IMR-90 (cell line): Measurements from ENCODE around the gene LCTL. TPM values are rescaled to one million over a fixed set of nuclear protein-coding genes. Genes with fewer than 3 reads are reported as not detected.

Source experiments
- ATAC-seq: fragments of 200-7000 bp; cut with Tn5 transposase; 2 replicates; pipeline ENCODE4 v1.9.1; 2020; ENCODE audit warnings: low read depth, mild to moderate bottlenecking, moderate library complexity
- BruUV-seq: library from RNA; stranded (reverse); fragments of 400-500 nt; replicated peaks from 2 replicates; lab custom pipeline; 2021; lab: Mats Ljungman, UMichigan
- CTCF ChIA-PET: fragments of 300-600 bp; formaldehyde crosslinking; extraction: SDS; loops from one replicate; lab custom pipeline; 2021; ENCODE audit warnings: antibody characterized with exemption; lab: Yijun Ruan, JAX
- POLR2A ChIA-PET: fragments of 300-600 bp; sonication (Branson Sonifier 250); formaldehyde crosslinking; loops from one replicate; lab custom pipeline; 2022; ENCODE audit warnings: antibody characterized with exemption; ENCODE audit not compliant: unreplicated experiment; lab: Charles Lee
- DNase-seq: peaks from one replicate; pipeline ENCODE4 v3.0.0; 2013
- H2AFZ ChIP-seq: replicated peaks from 2 replicates; pipeline ENCODE3; 2013; ENCODE audit warnings: low read length, mild to moderate bottlenecking; ENCODE audit not compliant: poor library complexity
- H2AK5ac ChIP-seq: 2 replicates; pipeline ENCODE4 v1.6.1; 2013; ENCODE audit warnings: low read depth, low read length, inconsistent platforms
- H2AK9ac ChIP-seq: replicated peaks from 2 replicates; pipeline ENCODE3; 2013; ENCODE audit warnings: mild to moderate bottlenecking, low read depth, low read length, moderate library complexity; ENCODE audit not compliant: poor library complexity
- H2BK120ac ChIP-seq: 2 replicates; pipeline ENCODE4 v1.6.1; 2013; ENCODE audit warnings: low read depth, low read length, inconsistent platforms
- H2BK15ac ChIP-seq: 3 replicates; pipeline ENCODE4 v1.6.1; 2013; ENCODE audit warnings: low read depth, low read length, inconsistent platforms
- H2BK20ac ChIP-seq: 2 replicates; pipeline ENCODE4 v1.6.1; 2013; ENCODE audit warnings: low read depth, mild to moderate bottlenecking, inconsistent platforms, low read length, moderate library complexity
- H2BK5ac ChIP-seq: 2 replicates; pipeline ENCODE4 v1.6.1; 2013; ENCODE audit warnings: mild to moderate bottlenecking, low read depth, low read length, inconsistent platforms; ENCODE audit not compliant: poor library complexity, severe bottlenecking
- H3K14ac ChIP-seq: replicated peaks from 2 replicates; pipeline ENCODE4 v1.6.1; 2013; ENCODE audit warnings: low read depth, low read length, inconsistent platforms
- H3K18ac ChIP-seq: 2 replicates; pipeline ENCODE4 v1.6.1; 2013; ENCODE audit warnings: low read depth, low read length, control low read depth
- H3K23ac ChIP-seq: 2 replicates; pipeline ENCODE4 v1.6.1; 2013; ENCODE audit warnings: low read depth, low read length, inconsistent platforms
- H3K27ac ChIP-seq: 2 replicates; pipeline ENCODE4 v1.5.1; 2013; ENCODE audit warnings: mild to moderate bottlenecking, control low read depth, low read length; ENCODE audit not compliant: insufficient read depth
- H3K27me3 ChIP-seq: 2 replicates; pipeline ENCODE4 v1.6.1; 2013; ENCODE audit warnings: low read length; ENCODE audit not compliant: control insufficient read depth, insufficient read depth
- H3K36me3 ChIP-seq: 2 replicates; pipeline ENCODE4 v1.6.1; 2013; ENCODE audit warnings: low read length, mixed read lengths; ENCODE audit not compliant: control insufficient read depth, insufficient read depth
- H3K4ac ChIP-seq: 2 replicates; pipeline ENCODE4 v1.6.1; 2013; ENCODE audit warnings: low read depth, low read length, inconsistent platforms
- H3K4me1 ChIP-seq: 2 replicates; pipeline ENCODE4 v1.6.1; 2013; ENCODE audit warnings: low read length, mixed read lengths; ENCODE audit not compliant: control insufficient read depth, insufficient read depth
- H3K4me2 ChIP-seq: 2 replicates; pipeline ENCODE4 v1.6.1; 2013; ENCODE audit warnings: low read depth, mild to moderate bottlenecking, control low read depth, low read length, moderate library complexity
- H3K4me3 ChIP-seq: 2 replicates; pipeline ENCODE4 v1.5.1; 2013; ENCODE audit warnings: low read depth, mild to moderate bottlenecking, control low read depth, low read length, moderate library complexity; ENCODE audit not compliant: insufficient read depth
- H3K56ac ChIP-seq: 2 replicates; pipeline ENCODE4 v1.6.1; 2013; ENCODE audit warnings: low read length, inconsistent platforms; ENCODE audit not compliant: insufficient read depth; ENCODE audit errors: extremely low read depth
- H3K79me1 ChIP-seq, 2 experiments: 2 replicates each; pipeline ENCODE4 v1.6.1; 2013; ENCODE audit warnings: low read length in 2 of 2, inconsistent platforms in 1 of 2, low read depth in 1 of 2
- H3K9ac ChIP-seq: 2 replicates; pipeline ENCODE4 v1.6.1; 2013; ENCODE audit warnings: low read depth, low read length, control low read depth
- H3K9me1 ChIP-seq: 2 replicates; pipeline ENCODE4 v1.6.1; 2013; ENCODE audit warnings: low read length, inconsistent platforms; ENCODE audit not compliant: insufficient read depth
- H3K9me3 ChIP-seq: 2 replicates; pipeline ENCODE4 v1.6.1; 2013; ENCODE audit warnings: low read length; ENCODE audit not compliant: control insufficient read depth, insufficient read depth
- H4K20me1 ChIP-seq: 2 replicates; pipeline ENCODE4 v1.6.1; 2013; ENCODE audit warnings: low read length, inconsistent platforms; ENCODE audit not compliant: insufficient read depth
- H4K5ac ChIP-seq: 2 replicates; pipeline ENCODE4 v1.6.1; 2013; ENCODE audit warnings: mild to moderate bottlenecking, low read depth, low read length, control low read depth
- H4K8ac ChIP-seq, 2 experiments: 2 replicates each; pipeline ENCODE4 v1.6.1; 2013; ENCODE audit warnings: low read depth in 2 of 2, low read length in 2 of 2, control low read depth in 1 of 2, inconsistent platforms in 1 of 2
- H4K91ac ChIP-seq: 2 replicates; pipeline ENCODE4 v1.6.1; 2013; ENCODE audit warnings: low read depth, low read length, inconsistent platforms; ENCODE audit not compliant: insufficient read depth
- BHLHE40 ChIP-seq: fragments of 150-350 bp; IDR thresholded peaks from 2 replicates; pipeline ENCODE4 v1.6.1; 2016; ENCODE audit warnings: mild to moderate bottlenecking, low read depth, low read length
- CEBPB ChIP-seq: IDR thresholded peaks from 2 replicates; pipeline ENCODE4 v1.6.1; 2012; ENCODE audit warnings: low read depth, low read length, improper control_type of control experiment
- CTCF ChIP-seq: conservative IDR thresholded peaks from 2 replicates; pipeline ENCODE4 v1.5.1; 2012; ENCODE audit warnings: mild to moderate bottlenecking, low read depth, low read length, improper control_type of control experiment
- FOS ChIP-seq: fragments of 150-350 bp; IDR thresholded peaks from 2 replicates; pipeline ENCODE4 v1.6.1; 2016; ENCODE audit warnings: low read depth, low read length
- MAFK ChIP-seq: IDR thresholded peaks from 2 replicates; pipeline ENCODE4 v1.6.1; 2012; ENCODE audit warnings: low read depth, low read length, improper control_type of control experiment
- MAZ ChIP-seq: IDR thresholded peaks from 2 replicates; pipeline ENCODE4 v1.6.1; 2012; ENCODE audit warnings: low read depth, mild to moderate bottlenecking, low read length, improper control_type of control experiment, moderate library complexity, borderline replicate concordance
- MXI1 ChIP-seq: IDR thresholded peaks from 2 replicates; pipeline ENCODE4 v1.6.1; 2012; ENCODE audit warnings: low read depth, mild to moderate bottlenecking, low read length, moderate library complexity, borderline replicate concordance
- NFE2L2 ChIP-seq: fragments of 150-350 bp; IDR thresholded peaks from 2 replicates; pipeline ENCODE4 v1.6.1; 2016; ENCODE audit warnings: low read depth, mild to moderate bottlenecking, low read length
- POLR2A ChIP-seq: IDR thresholded peaks from 2 replicates; pipeline ENCODE4 v1.6.1; 2012; ENCODE audit warnings: mild to moderate bottlenecking, low read depth, low read length
- RAD21 ChIP-seq: IDR thresholded peaks from 2 replicates; pipeline ENCODE4 v1.6.1; 2012; ENCODE audit warnings: low read length, improper control_type of control experiment
- RCOR1 ChIP-seq: IDR thresholded peaks from 2 replicates; pipeline ENCODE4 v1.6.1; 2012; ENCODE audit warnings: mild to moderate bottlenecking, low read length, improper control_type of control experiment; ENCODE audit not compliant: insufficient replicate concordance
- WGBS, 2 experiments: methylation state at CpG; one replicate each; pipeline versions ENCODE4 v1.1.5 to v1.1.7; 2013; ENCODE audit warnings: missing lambda C conversion rate in 2 of 2; ENCODE audit not compliant: insufficient read length in 1 of 2; ENCODE audit errors: extremely low coverage in 2 of 2; 5-methylcytosine and 5-hydroxymethylcytosine counted together
- dilution Hi-C: fragments of 300-500 bp; cut with HindIII; formaldehyde crosslinking; loops from one replicate; pipeline ENCODE4 v1.14.3; 2018; ENCODE audit warnings: low sequenced_read_pairs; ENCODE audit not compliant: unreplicated experiment
- in situ Hi-C: fragments of 300-500 bp; cut with MboI; formaldehyde crosslinking; loops from 3 replicates; pipeline ENCODE4 v1.14.3; 2019; ENCODE audit warnings: low sequenced_read_pairs, inconsistent platforms, mixed read lengths
- intact Hi-C: fragments of 100-400 bp; cut with micrococcal nuclease; formaldehyde crosslinking; loops from 2 replicates; pipeline ENCODE4 v1.10.0; 2022
- polyA plus RNA-seq, 3 experiments: library from polyadenylated mRNA; depleted of rRNA; stranded (reverse); fragments of >200 nt; gene quantifications; 2 replicates each; pipeline ENCODE4 v1.2.3, GENCODE V29; 2012; ENCODE audit warnings: low replicate concordance in 1 of 3
- total RNA-seq: library from RNA; depleted of rRNA; stranded (reverse); fragments of >200 nt; gene quantifications from 2 replicates; pipeline ENCODE4 v1.2.3, GENCODE V29; 2012
- TF ChIP-seq, protein P1 (sequence below): fragments of 150-350 bp; IDR thresholded peaks from 2 replicates; pipeline ENCODE4 v1.6.1; 2017; ENCODE audit warnings: mild to moderate bottlenecking, antibody characterized with exemption, low read length, low read depth
- TF ChIP-seq, protein P2 (sequence below): fragments of 150-350 bp; IDR thresholded peaks from 2 replicates; pipeline ENCODE4 v1.6.1; 2016; ENCODE audit warnings: low read depth, mild to moderate bottlenecking, low read length, moderate library complexity, borderline replicate concordance

Gene LCTL
- total and polyA plus RNA-seq, 2 of the 4 experiments (the other 2 are of a cell fraction), result 10.3 to 10.4 TPM

- CTCF ChIA-PET, result no interaction called here
- Histone ChIP-seq H4K20me1 (peaks cover 41% of the 10 kb centered on the region), H2BK20ac (peak within 1 kb of the TSS; percentile 57; the same call in 1 of the 2 replicates), H2AK5ac (peak within 1 kb of the TSS; percentile 97), H3K4ac (peak within 1 kb of the TSS; percentile 100), H2AFZ (peak within 1 kb of the TSS; percentile 97), H3K18ac (peak within 1 kb of the TSS; percentile 80), H2BK5ac (peak within 1 kb of the TSS; percentile 97), H3K79me1 (peaks cover 15 to 37% of the 10 kb centered on the region in 2 experiments), H3K23ac (peak within 1 kb of the TSS; percentile 100), H3K9me1 (no peaks in the 10 kb centered on the region), H4K91ac (peak within 1 kb of the TSS; percentile 98), H3K4me2 (peak within 1 kb of the TSS; percentile 99), H3K4me1 (peaks cover 1% of the 10 kb centered on the region; the same call in 1 of the 2 replicates), H4K5ac (peak within 1 kb of the TSS; percentile 88), H3K27ac (peak within 1 kb of the TSS; percentile 95), H2BK15ac (peak within 1 kb of the TSS; percentile 74; the same call in 2 of the 3 replicates), H3K4me3 (peak within 1 kb of the TSS; percentile 59), H3K14ac (peak within 1 kb of the TSS; percentile 100), H3K36me3 (peaks cover 22% of the 10 kb centered on the region), H3K9ac (peak within 1 kb of the TSS; percentile 94), H3K27me3 (no peaks in the 10 kb centered on the region), H2BK120ac (peak within 1 kb of the TSS; percentile 95), H3K56ac (peak within 1 kb of the TSS; percentile 95), H2AK9ac (peak within 1 kb of the TSS; percentile 94), H4K8ac (peak within 1 kb of the TSS; percentile 91 to 93), H3K9me3 (no peaks in the 10 kb centered on the region)
- DNase-seq (peak; percentile 87), ATAC-seq (peak; percentile 87)
- dilution Hi-C loops (no loop called here), in situ Hi-C loops (no loop called here), intact Hi-C loops (loop anchor here (1.0 to 10.0 kb wide), 3 partner anchors 200 to 543 kb away; partner anchors contain the start of gene SMAD6)
- 0% methylated on average over 22 of the region's 46 CpGs; no CpG with 5 or more reads in 1 of the 2 experiments for WGBS, 2 experiments
- BruUV-seq, result no TSS peak
- POLR2A ChIA-PET, result interaction anchor here (0.6 kb wide), 2 partner anchors 20 to 326 kb away, joined by 3 read pairs; no protein-coding TSS in a partner anchor
- TF ChIP-seq RCOR1 (no peak), CTCF (no peak), NFE2L2 (no peak), FOS (no peak), RAD21 (no peak), BHLHE40 (no peak), MAZ (peak; percentile 12; the same call in 1 of the 2 replicates), CEBPB (no peak), POLR2A (peak; percentile 98), MXI1 (peak; percentile 92), MAFK (no peak)
- TF ChIP-seq, protein P1, sequence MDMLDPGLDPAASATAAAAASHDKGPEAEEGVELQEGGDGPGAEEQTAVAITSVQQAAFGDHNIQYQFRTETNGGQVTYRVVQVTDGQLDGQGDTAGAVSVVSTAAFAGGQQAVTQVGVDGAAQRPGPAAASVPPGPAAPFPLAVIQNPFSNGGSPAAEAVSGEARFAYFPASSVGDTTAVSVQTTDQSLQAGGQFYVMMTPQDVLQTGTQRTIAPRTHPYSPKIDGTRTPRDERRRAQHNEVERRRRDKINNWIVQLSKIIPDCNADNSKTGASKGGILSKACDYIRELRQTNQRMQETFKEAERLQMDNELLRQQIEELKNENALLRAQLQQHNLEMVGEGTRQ, result no peak
- TF ChIP-seq, protein P2, sequence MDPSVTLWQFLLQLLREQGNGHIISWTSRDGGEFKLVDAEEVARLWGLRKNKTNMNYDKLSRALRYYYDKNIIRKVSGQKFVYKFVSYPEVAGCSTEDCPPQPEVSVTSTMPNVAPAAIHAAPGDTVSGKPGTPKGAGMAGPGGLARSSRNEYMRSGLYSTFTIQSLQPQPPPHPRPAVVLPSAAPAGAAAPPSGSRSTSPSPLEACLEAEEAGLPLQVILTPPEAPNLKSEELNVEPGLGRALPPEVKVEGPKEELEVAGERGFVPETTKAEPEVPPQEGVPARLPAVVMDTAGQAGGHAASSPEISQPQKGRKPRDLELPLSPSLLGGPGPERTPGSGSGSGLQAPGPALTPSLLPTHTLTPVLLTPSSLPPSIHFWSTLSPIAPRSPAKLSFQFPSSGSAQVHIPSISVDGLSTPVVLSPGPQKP, result no peak
Observed at GRCh38 chr15:66504563-66505429, 61.0 kb downstream of the LCTL start, which contains the start of the genes RPL4 and ZWILCH. TSS of gene RPL4 (minus strand) at chr15:66504855. CDS start at chr15:66504790, 65 bp downstream. TSS of gene ZWILCH (plus strand) at chr15:66505326. CDS start at chr15:66505339, 13 bp downstream.
